Stimulated activated naive CD8-positive, alpha-beta T cell treated with anti-CD3 and anti-CD28 coated beads, Interleukin-15, amount 100 ng/mL, for 72 hours (primary cell): ENCODE data around the gene XPOT.
"Not testable (repeated sequence)": the region's sequence is repeated elsewhere in the genome, so short reads cannot be mapped to it uniquely, and the experiment has no call there.

Source experiments
- ATAC-seq: fragments of 150-1000 bp; cut with Tn5 transposase; 2 replicates; pipeline ENCODE4 v1.10.0; 2021; ENCODE audit warnings: mild to moderate bottlenecking, moderate library complexity
- DNase-seq, 2 donors: peaks; one replicate each; pipeline ENCODE4 v3.0.0; 2021 to 2022
- H3K27ac Mint-ChIP-seq, 2 donors: one replicate each; pipeline ENCODE4 v1.8.0; 2022; ENCODE audit warnings: mild to moderate bottlenecking in 2 of 2, mixed read lengths in 2 of 2, moderate library complexity in 2 of 2
- H3K27me3 Mint-ChIP-seq: one replicate; pipeline ENCODE4 v1.8.0; 2022; ENCODE audit warnings: mixed read lengths
- H3K4me1 Mint-ChIP-seq: one replicate; pipeline ENCODE4 v1.8.0; 2022; ENCODE audit warnings: mild to moderate bottlenecking, mixed read lengths
- H3K4me3 Mint-ChIP-seq, 2 donors: one replicate each; pipeline ENCODE4 v1.8.0; 2022; ENCODE audit warnings: mild to moderate bottlenecking in 2 of 2, mixed read lengths in 2 of 2, moderate library complexity in 1 of 2
- H3K9me3 Mint-ChIP-seq, 2 donors: one replicate each; pipeline ENCODE4 v1.8.0; 2022; ENCODE audit warnings: mixed read lengths in 2 of 2

Gene XPOT, protein sequence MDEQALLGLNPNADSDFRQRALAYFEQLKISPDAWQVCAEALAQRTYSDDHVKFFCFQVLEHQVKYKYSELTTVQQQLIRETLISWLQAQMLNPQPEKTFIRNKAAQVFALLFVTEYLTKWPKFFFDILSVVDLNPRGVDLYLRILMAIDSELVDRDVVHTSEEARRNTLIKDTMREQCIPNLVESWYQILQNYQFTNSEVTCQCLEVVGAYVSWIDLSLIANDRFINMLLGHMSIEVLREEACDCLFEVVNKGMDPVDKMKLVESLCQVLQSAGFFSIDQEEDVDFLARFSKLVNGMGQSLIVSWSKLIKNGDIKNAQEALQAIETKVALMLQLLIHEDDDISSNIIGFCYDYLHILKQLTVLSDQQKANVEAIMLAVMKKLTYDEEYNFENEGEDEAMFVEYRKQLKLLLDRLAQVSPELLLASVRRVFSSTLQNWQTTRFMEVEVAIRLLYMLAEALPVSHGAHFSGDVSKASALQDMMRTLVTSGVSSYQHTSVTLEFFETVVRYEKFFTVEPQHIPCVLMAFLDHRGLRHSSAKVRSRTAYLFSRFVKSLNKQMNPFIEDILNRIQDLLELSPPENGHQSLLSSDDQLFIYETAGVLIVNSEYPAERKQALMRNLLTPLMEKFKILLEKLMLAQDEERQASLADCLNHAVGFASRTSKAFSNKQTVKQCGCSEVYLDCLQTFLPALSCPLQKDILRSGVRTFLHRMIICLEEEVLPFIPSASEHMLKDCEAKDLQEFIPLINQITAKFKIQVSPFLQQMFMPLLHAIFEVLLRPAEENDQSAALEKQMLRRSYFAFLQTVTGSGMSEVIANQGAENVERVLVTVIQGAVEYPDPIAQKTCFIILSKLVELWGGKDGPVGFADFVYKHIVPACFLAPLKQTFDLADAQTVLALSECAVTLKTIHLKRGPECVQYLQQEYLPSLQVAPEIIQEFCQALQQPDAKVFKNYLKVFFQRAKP

DNA sequence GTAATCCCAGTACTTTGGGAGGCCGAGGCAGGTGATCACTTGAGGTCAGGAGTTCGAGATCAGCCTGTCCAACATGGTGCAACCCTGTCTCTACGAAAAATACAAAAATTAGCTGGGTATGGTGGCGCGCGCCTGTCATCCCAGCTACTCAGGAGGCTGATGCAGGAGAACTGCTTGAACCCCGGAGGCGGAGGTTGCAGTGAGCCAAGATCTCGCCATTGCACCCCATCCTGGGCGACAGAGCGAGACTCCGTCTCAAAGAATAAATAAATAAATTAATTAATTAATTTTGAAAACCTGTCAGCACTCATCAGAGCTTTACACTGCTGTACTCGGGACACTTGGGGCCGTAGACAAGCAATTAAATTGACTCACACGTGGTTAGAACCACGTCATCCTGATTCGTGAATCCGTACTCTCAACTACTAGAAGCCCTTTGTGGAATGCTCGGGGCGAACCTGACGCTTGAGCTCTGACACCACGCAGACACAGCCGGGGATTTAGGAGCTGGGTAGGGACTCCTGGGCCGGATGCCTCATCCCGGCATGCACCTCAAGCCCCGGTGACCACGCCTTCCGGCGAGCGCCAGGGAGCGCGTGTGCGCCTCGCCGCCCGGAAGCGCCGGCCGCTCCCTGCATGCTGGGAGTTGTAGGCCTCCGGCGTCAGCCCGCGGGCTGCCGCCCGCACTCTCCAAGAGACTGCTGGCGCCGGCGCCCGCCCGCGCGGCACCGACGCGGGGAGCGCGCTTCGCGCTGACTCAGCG lies at the start of gene XPOT:
TSS of gene XPOT (plus strand) at position 686 of the 763 bp plus-strand sequence. CDS start 5,644 bp downstream, outside the sequence.
- peaks cover 0 to 7% of the 10 kb centered on the region in 2 donors for H3K9me3 Mint-ChIP-seq
- peak within 1 kb of the TSS; percentile 100 for H3K27ac Mint-ChIP-seq
- peaks cover 52% of the 10 kb centered on the region for H3K4me1 Mint-ChIP-seq
- H3K27me3 Mint-ChIP-seq = no peaks in the 10 kb centered on the region
- ATAC-seq (peak; percentile 92), DNase-seq (peak; percentile 90 to 95)
- H3K4me3 Mint-ChIP-seq = peak within 1 kb of the TSS; percentile 97 to 100

DNA sequence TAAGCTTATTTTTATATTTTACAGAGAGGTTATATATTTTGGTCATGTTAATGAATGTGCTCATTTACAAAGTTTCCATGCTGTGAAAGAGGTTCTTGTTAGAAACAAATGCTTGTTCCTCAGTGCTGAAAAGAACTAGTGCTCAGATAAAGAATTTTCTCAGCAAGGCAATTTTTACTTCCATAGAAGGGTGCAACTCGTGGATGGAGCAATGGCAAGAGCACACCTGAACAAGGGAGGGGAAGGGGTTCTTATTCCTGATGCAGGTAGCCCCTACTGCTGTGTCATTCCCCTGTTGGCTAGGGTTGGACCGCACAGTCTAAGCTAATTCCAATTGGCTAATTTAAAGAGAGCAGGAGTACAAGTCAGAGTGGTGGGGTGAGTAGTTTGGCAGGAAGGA lies 48.0 kb upstream of the XPOT start:
- peaks cover 6 to 15% of the 10 kb centered on the region in 2 donors for H3K9me3 Mint-ChIP-seq
- not testable (repeated sequence) for H3K4me3 Mint-ChIP-seq, DNase-seq, H3K4me1 Mint-ChIP-seq, H3K27ac Mint-ChIP-seq, ATAC-seq, H3K27me3 Mint-ChIP-seq

DNA sequence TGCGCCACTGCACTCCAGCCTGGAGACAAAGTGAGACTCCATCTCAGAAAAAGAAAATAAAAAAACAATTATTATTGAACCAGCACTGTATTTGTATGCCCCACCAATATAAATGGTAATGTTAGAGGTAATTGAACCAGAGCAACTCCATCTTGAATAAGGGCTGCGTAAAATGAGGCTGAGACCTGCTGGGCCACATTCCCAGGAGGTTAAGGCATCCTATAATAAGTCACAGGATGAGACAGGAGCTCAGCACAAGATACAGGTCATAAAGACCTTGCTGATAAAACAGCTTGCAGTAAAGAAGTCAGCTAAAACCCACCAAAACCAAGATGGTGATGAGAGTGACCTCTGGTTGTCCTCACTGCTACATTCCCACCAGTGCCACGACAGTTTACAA lies 43.0 kb upstream of the XPOT start:
- H3K4me3 Mint-ChIP-seq, H3K27ac Mint-ChIP-seq, H3K4me1 Mint-ChIP-seq, H3K27me3 Mint-ChIP-seq, H3K9me3 Mint-ChIP-seq, DNase-seq, ATAC-seq: not testable (repeated sequence)

DNA sequence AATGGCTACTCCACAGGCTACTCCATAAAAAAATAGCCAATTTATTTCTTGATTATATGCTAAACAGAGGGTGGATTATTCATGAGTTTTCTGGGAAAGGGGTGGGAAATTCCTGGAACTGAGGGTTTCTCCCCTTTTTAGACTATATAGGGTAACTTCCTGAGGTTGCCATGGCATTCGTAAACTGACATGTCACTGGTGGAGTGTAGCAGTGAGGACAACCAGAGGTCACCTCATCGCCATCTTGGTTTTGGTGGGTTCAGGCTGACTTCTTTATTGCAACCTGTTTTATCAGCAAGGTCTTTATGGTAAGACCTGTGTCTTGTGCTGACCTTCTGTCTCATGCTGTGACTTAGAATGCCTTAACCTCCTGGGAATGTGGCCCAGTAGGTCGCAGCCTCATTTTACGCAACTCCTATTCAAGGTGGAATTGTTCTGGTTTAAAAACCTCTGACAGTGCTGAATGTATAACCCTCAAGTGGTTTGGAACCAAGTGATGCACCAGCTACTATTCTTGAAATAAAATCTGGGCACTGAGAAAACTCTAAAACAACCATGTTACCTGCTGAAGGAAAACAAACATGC lies 41.4 kb upstream of the XPOT start:
- Mint-ChIP-seq H3K9me3 (no peaks in the 10 kb centered on the region), H3K27ac (no peak overlapping the region), H3K4me3 (no peak overlapping the region), H3K4me1 (no peaks in the 10 kb centered on the region), H3K27me3 (no peaks in the 10 kb centered on the region)
- ATAC-seq (no peak), DNase-seq (no peak)

DNA sequence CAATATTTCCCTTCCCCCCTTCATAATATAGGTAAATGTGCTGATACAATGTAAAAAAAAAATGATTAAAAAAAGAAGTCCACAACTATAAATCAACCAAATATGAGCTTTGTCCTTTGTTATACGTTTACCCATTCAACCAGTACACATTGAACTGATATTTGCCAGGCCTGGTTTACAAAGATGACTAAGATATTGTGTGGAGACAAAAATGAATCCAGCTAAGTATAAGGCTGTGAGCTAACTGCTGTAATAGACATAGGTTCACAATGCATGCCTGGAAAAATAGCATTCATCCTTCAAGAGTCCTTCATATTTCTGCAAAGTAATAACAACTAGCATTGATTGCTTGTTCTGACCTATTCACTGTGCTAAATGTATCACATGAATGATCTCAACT lies 20.5 kb upstream of the XPOT start:
- Mint-ChIP-seq H3K27me3 (no peaks in the 10 kb centered on the region), H3K27ac (no peak overlapping the region), H3K4me1 (peaks cover 23% of the 10 kb centered on the region), H3K4me3 (no peak overlapping the region), H3K9me3 (peaks cover 14 to 19% of the 10 kb centered on the region in 2 donors)
- ATAC-seq (no peak), DNase-seq (no peak)

DNA sequence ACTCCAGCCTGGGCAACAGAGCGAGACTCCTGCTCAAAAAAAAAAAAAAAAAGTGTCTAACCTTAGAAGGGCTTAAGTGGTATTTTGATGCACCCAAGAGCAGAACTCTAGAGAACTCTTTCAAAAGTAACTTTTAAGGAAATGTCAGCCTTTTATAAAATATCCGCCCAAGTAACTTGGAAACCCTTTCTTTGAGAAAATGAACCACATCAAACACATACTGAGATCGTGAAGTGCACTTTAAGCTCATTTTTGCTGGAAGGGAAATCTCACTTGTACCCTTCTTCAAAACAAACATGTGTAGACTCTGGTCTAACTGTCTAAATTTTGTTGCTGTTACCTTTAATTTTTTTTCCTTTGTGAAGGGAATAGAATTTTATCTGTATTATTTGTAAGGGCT lies 19.2 kb upstream of the XPOT start:
- H3K27me3 Mint-ChIP-seq = no peaks in the 10 kb centered on the region
- H3K9me3 Mint-ChIP-seq = peaks cover 14 to 19% of the 10 kb centered on the region in 2 donors
- DNase-seq = no peak
- H3K27ac Mint-ChIP-seq = peak overlapping the region in 1 of 2 donors; percentile 13
- peaks cover 23% of the 10 kb centered on the region for H3K4me1 Mint-ChIP-seq
- peak; percentile 24 for ATAC-seq
- H3K4me3 Mint-ChIP-seq = peak overlapping the region; percentile 21 to 53

DNA sequence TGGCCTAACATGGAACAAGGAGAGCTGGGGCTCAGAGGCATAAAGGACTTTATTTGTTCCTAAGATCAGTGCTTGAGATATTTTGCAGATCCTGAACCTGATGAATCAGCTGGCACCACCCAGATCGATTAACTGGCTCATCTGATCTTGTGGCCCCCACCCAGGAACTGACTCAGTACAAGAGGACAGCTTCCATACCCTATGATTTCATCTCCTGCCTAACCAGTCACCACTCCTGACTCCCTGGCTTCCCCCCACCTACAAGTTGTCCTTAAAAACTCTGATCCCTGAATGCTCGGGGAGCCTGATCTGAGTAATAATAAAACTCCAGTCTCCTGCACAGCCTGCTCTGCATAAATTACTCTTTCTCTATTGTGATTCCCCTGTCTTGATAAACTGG lies 18.7 kb upstream of the XPOT start:
- peak; percentile 90 for ATAC-seq

DNA sequence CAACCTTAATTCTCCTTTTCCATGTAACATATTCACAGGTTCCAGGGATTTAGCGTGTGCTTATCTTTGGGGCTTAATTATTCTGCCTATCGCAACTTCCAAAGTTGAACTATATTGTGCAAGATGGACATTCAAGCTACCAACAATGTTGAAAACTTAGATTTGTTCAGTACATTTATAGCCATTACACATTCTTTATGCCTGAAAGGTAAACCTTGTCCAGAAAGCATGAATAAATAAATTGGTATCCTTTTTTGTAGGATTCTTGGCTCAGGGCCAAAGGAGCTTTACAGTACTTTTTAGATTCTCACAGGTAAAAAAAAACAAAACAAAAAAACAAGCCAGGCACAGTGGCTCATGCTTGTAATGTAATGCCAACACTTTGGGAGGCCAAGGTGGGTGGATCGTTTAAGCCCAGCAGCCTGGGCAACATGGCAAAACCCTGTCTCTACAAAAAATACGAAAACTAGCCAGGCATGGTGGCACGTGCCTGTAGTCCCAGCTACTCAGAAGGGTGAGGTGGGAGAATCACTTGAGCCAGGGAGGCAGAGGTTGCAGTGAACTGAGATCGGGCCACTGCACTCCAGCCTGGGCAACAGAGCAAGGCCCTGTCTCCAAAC lies 16.9 kb upstream of the XPOT start:
- no peak for ATAC-seq
- peaks cover 34% of the 10 kb centered on the region for H3K4me1 Mint-ChIP-seq
- no peak for DNase-seq
- H3K9me3 Mint-ChIP-seq = no peaks in the 10 kb centered on the region
- H3K4me3 Mint-ChIP-seq = no peak overlapping the region
- H3K27ac Mint-ChIP-seq = no peak overlapping the region
- peaks cover 12% of the 10 kb centered on the region for H3K27me3 Mint-ChIP-seq

More for the DNA sequence above, 18.7 kb upstream of the XPOT start:
- peaks cover 1% of the 10 kb centered on the region for H3K27me3 Mint-ChIP-seq
- H3K4me3 Mint-ChIP-seq = peak overlapping the region; percentile 53 to 70
- peaks cover 24% of the 10 kb centered on the region for H3K4me1 Mint-ChIP-seq
- DNase-seq = peak in 1 of 2 donors; percentile 65
- peak overlapping the region; percentile 80 to 86 for H3K27ac Mint-ChIP-seq
- peaks cover 10 to 14% of the 10 kb centered on the region in 2 donors for H3K9me3 Mint-ChIP-seq

DNA sequence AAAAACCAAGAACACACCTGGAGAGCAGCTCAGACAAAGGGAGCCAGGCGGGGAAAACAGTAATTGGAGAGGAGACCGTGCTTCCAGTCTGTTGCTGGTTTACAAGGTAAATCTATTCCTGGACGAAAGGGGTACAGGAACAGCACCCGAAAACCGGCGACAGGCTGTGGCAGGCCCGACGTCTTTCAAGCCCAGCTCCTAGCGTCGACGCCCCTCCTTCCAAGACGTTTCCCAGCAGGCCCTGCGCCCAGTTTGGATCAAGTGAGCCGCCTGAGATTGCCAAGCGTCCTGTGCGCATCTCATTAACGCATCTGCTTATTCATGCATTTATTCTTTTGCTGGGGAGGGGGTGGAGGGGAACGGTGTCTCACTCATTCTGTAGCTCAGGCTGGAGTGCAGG lies 15.0 kb upstream of the XPOT start:
- Mint-ChIP-seq H3K27ac (no peak overlapping the region), H3K4me3 (no peak overlapping the region), H3K27me3 (peaks cover 12% of the 10 kb centered on the region), H3K4me1 (peaks cover 30% of the 10 kb centered on the region), H3K9me3 (no peaks in the 10 kb centered on the region)
- no peak for DNase-seq
- ATAC-seq = no peak

DNA sequence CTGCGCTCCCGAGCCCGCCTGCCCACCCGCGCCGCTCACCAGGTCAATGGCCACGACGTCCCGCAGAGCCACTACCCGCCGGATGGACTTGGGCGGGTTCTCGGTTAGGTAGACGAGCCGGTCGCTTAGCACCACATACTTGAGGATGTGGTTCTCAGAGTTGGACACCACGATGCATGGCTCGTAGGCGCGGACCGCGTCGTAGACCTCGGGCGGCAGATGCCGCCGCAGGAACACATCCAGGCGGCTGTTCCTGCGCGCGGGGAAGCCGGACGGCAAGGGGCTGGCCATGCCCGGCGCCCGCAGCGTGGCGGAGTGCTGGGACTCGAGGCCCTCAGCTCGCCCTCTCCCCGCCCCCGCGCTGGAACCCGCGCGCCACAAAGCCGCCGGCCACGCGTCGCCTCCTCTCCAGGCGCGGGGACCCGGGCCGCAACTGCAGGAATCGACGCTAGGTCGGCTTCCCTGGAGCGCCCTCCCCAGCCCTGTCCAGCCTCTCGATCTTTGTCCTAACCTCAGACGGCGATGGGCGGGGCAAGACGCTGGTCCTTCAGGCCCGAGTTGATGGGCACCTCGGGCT lies 13.8 kb upstream of the XPOT start, which contains the start of gene C12orf56:
TSS of gene C12orf56 (minus strand) at position 484 of the 577 bp plus-strand sequence. CDS start at position 291, 193 bp downstream.
- Mint-ChIP-seq H3K27me3 (peaks cover 12% of the 10 kb centered on the region), H3K4me3 (peak within 1 kb of the TSS; percentile 80 to 83), H3K4me1 (peaks cover 18% of the 10 kb centered on the region), H3K9me3 (no peaks in the 10 kb centered on the region), H3K27ac (no peak within 1 kb of the TSS)
- ATAC-seq = peak; percentile 68
- DNase-seq = peak; percentile 17 to 27

DNA sequence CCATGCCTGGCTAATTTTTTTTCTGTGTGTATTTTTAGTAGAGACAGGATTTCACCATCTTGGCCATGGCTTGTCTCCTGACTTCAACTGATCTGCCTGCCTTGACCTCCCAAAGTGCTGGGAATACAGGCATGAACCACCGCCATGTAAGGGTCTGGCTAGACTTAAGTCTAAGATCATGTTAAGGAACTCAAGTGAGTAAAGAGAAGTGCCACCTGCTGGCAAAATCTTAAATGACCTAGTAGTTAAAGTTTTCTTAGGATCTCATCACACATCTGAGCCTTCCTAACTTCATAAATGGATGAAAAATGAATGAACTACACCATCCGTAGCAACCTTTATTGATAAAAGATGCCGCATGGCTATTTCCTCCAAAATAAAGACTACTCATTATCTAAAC lies 12.0 kb upstream of the XPOT start:
- H3K27ac Mint-ChIP-seq = no peak overlapping the region
- no peak for DNase-seq
- ATAC-seq = no peak
- peaks cover 12% of the 10 kb centered on the region for H3K27me3 Mint-ChIP-seq
- H3K4me1 Mint-ChIP-seq = peaks cover 10% of the 10 kb centered on the region
- H3K9me3 Mint-ChIP-seq = no peaks in the 10 kb centered on the region
- no peak overlapping the region for H3K4me3 Mint-ChIP-seq

DNA sequence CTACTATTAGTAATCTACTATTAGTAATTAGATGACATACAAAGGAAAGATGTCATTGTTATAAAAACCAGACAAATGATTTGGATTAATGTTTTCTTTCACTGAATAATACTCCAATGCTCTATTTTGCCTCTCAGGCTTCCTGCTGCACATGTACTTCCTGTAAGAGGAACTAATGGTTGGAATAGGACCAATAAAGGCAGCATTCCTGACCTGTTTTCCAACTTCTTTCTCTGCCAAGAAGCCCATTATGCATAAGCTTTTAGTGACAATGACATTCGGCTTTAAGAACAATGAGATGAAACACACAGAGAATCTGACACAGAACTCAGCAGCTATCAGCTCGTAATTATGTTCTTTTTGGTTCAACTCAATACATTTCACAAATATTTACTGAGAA lies 8.5 kb upstream of the XPOT start:
- Mint-ChIP-seq H3K4me1 (peaks cover 12% of the 10 kb centered on the region), H3K9me3 (no peaks in the 10 kb centered on the region), H3K4me3 (no peak overlapping the region), H3K27me3 (peaks cover 8% of the 10 kb centered on the region), H3K27ac (no peak overlapping the region)
- ATAC-seq (no peak), DNase-seq (no peak)

DNA sequence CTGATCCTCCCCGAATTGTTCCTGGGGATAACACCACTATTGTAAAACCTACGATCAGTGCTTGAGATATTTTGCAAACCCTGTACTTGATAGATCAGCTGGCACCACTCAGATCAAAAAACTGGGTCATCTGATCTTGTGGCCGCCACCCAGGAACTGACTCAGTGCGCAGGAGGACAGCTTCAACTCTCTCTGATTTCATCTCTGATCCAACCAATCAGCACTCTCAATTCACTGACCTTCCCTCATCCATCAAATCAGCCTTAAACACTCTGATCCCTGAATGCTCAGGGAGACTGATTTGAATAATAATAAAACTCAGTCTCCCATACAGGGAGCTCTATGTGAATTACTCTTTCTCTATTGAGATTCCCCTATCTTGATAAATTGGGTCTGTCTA lies 4.2 kb upstream of the XPOT start:
- ATAC-seq = no peak

DNA sequence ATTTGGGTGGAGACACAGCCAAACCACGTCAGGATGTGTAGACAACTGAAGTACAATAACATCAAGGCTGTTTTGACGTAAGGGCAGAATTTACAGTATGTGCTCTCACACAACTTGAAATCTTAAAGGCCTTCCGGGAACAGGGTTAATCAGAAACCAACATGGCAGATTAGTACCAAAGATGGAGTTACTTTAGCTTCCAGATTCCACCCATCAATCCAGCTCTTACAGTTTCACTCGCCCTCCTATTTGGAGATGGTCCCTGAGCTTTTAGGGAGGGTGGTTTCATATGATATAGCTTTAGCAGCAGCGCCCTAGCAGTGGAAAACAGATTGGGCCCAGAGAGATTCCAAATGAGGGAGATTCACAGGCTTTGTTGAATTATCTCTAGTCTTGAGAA lies 2.0 kb upstream of the XPOT start:
- no peak overlapping the region for H3K27ac Mint-ChIP-seq
- H3K9me3 Mint-ChIP-seq = peaks cover 0 to 7% of the 10 kb centered on the region in 2 donors
- H3K4me1 Mint-ChIP-seq = peaks cover 38% of the 10 kb centered on the region
- no peaks in the 10 kb centered on the region for H3K27me3 Mint-ChIP-seq
- DNase-seq (no peak), ATAC-seq (no peak)
- H3K4me3 Mint-ChIP-seq = no peak overlapping the region

More for the DNA sequence above, 4.2 kb upstream of the XPOT start:
- Mint-ChIP-seq H3K27ac (no peak overlapping the region), H3K4me3 (no peak overlapping the region), H3K4me1 (peaks cover 20% of the 10 kb centered on the region), H3K9me3 (peaks cover 0 to 7% of the 10 kb centered on the region in 2 donors), H3K27me3 (no peaks in the 10 kb centered on the region)
- DNase-seq = no peak
